Testis (tissue), 2 donors: Measurements from ENCODE around the gene NPAS2.

Source experiments
- CTCF ChIP-seq, 3 experiments: fragments of 450-650 bp in 2 of 3; fragments of 200-600 bp in 1 of 3; sonication (generic) in 1 of 3; IDR thresholded peaks; one replicate each; pipeline ENCODE4 v1.5.1; 2016 to 2019; ENCODE audit warnings: antibody characterized with exemption in 3 of 3, mild to moderate bottlenecking in 2 of 3, moderate library complexity in 1 of 3
- POLR2A ChIP-seq: fragments of 450-650 bp; IDR thresholded peaks from one replicate; pipeline ENCODE4 v1.6.1; 2017; ENCODE audit warnings: antibody characterized with exemption, mild to moderate bottlenecking, moderate library complexity

GRCh38 chr2:100919316-100919715 lies 99.4 kb downstream of the NPAS2 start:
- TF ChIP-seq CTCF (IDR thresholded peaks at IDR 0.05) (peak in 2 of 3 experiments; percentile 34 to 50), POLR2A (no peak)
